Esophagus squamous epithelium (tissue), 4 donors: Measurements from ENCODE around the gene EPHA6.

Experiments used
- POLR2A ChIP-seq, 4 donors: fragments of 450-650 bp; IDR thresholded peaks; one replicate each; pipeline ENCODE4 v1.6.1; 2017; ENCODE audit warnings: antibody characterized with exemption in 4 of 4, mild to moderate bottlenecking in 4 of 4, moderate library complexity in 3 of 4
- TF ChIP-seq, protein P1 (sequence below), 6 experiments: fragments of 450-650 bp in 4 of 6; fragments of 200-600 bp in 2 of 6; sonication (generic) in 2 of 6; IDR thresholded peaks; one replicate each; pipeline ENCODE4 v1.5.1; 2016 to 2019; ENCODE audit warnings: antibody characterized with exemption in 6 of 6, mild to moderate bottlenecking in 4 of 6, moderate library complexity in 4 of 6

DNA sequence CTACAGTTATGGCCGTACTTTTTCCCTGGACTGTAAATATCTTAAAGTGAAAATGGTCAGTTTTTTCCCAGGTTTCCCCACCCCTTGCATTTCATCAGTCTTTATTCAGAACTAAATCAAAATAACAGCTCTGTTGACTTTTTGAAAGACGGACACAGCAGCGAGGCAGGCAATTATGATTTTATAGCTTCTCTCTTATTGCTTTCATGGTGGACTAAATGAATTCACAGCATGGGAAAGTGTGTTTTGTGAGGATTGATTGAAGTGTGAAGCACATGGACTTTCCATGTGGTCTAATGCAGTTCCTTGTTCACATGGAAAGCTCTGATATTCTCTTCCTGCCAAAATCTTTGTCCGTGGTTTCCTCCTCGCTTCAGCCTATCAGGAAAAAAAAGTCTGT, 681.5 kb downstream of the EPHA6 start:
- TF ChIP-seq POLR2A (IDR thresholded peaks at IDR 0.05): no peak
- TF ChIP-seq, protein P1, sequence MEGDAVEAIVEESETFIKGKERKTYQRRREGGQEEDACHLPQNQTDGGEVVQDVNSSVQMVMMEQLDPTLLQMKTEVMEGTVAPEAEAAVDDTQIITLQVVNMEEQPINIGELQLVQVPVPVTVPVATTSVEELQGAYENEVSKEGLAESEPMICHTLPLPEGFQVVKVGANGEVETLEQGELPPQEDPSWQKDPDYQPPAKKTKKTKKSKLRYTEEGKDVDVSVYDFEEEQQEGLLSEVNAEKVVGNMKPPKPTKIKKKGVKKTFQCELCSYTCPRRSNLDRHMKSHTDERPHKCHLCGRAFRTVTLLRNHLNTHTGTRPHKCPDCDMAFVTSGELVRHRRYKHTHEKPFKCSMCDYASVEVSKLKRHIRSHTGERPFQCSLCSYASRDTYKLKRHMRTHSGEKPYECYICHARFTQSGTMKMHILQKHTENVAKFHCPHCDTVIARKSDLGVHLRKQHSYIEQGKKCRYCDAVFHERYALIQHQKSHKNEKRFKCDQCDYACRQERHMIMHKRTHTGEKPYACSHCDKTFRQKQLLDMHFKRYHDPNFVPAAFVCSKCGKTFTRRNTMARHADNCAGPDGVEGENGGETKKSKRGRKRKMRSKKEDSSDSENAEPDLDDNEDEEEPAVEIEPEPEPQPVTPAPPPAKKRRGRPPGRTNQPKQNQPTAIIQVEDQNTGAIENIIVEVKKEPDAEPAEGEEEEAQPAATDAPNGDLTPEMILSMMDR (IDR thresholded peaks at IDR 0.05): no peak
